Activated naive CD4-positive, alpha-beta T cell treated with anti-CD3 and anti-CD28 coated beads, Interleukin-2, amount 50 U/mL, for 24 hours (primary cell): ENCODE data around the gene TSHZ3.

ENCODE experiments used
- H3K27ac Mint-ChIP-seq: one replicate; pipeline ENCODE4 v1.8.0; 2021; ENCODE audit warnings: mild to moderate bottlenecking, mixed read lengths
- H3K27me3 Mint-ChIP-seq: one replicate; pipeline ENCODE4 v1.8.0; 2021; ENCODE audit warnings: mixed read lengths
- H3K36me3 Mint-ChIP-seq: one replicate; pipeline ENCODE4 v1.8.0; 2021; ENCODE audit warnings: mixed read lengths
- H3K4me1 Mint-ChIP-seq: one replicate; pipeline ENCODE4 v1.8.0; 2021; ENCODE audit warnings: mixed read lengths
- H3K4me3 Mint-ChIP-seq: one replicate; pipeline ENCODE4 v1.8.0; 2021; ENCODE audit warnings: mild to moderate bottlenecking, mixed read lengths
- H3K9me3 Mint-ChIP-seq: one replicate; pipeline ENCODE4 v1.8.0; 2021; ENCODE audit warnings: mixed read lengths

The TSHZ3 gene

DNA sequence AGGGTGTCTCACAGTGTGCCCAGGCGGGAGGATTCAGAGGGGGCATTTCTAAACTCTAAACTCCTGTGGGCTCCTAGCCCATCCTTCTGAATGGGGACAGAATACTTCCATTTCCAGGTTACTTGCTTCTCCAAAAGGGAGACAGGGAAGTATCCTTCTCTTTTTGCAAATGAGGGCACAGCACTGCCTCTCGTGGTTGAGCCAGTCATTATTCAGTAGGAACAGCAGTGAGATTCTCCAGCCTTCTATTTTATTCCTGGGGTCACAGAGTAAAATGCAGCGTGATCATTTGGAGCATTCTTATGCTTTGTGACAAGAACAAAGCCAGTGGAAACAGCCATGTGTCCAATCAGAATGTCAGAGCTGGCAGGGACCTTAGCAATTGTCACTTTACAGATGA lies 15.7 kb upstream of the TSHZ3 start:
- H3K27me3 Mint-ChIP-seq, result peaks cover 22% of the 10 kb centered on the region
- H3K27ac Mint-ChIP-seq, result no peak overlapping the region
- H3K4me3 Mint-ChIP-seq, result no peak overlapping the region
- no peaks in the 10 kb centered on the region for H3K36me3 Mint-ChIP-seq
- H3K9me3 Mint-ChIP-seq, result no peaks in the 10 kb centered on the region
- no peaks in the 10 kb centered on the region for H3K4me1 Mint-ChIP-seq

DNA sequence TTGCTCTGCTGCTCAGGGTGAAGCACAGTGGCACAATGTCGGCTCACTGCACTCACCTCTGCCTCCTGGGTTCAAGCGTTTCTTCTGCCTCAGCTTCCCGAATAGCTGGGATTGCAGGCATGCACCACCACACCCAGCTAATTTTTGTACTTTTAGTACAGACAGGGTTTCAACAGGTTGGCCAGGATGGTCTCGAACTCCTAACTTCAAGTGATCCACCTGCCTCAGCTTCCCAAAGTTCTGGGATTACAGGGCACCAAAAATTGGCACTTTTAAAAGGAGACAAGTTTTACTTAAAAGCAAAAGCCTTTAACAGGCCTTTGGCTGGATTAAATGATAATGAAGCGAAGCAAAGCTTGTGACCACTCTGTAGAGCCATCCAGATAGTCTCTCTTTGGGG lies 12.5 kb upstream of the TSHZ3 start:
- Mint-ChIP-seq H3K4me1 (peaks cover 3% of the 10 kb centered on the region), H3K27ac (no peak overlapping the region), H3K4me3 (no peak overlapping the region), H3K27me3 (peaks cover 34% of the 10 kb centered on the region), H3K36me3 (no peaks in the 10 kb centered on the region), H3K9me3 (no peaks in the 10 kb centered on the region)

GRCh38 chr19:31357315-31357673 lies 8.1 kb upstream of the TSHZ3 start:
- Mint-ChIP-seq H3K4me3 (peak overlapping the region; percentile 19), H3K27ac (no peak overlapping the region), H3K27me3 (peaks cover 53% of the 10 kb centered on the region)

GRCh38 chr19:31356587-31357314 lies 7.5 kb upstream of the TSHZ3 start:
- Mint-ChIP-seq H3K27ac (no peak overlapping the region), H3K36me3 (no peaks in the 10 kb centered on the region), H3K9me3 (no peaks in the 10 kb centered on the region), H3K4me1 (peaks cover 46% of the 10 kb centered on the region), H3K4me3 (no peak overlapping the region), H3K27me3 (peaks cover 57% of the 10 kb centered on the region)

More at GRCh38 chr19:31357315-31357673, 8.1 kb upstream of the TSHZ3 start:
- H3K9me3 Mint-ChIP-seq, result no peaks in the 10 kb centered on the region
- H3K4me1 Mint-ChIP-seq, result peaks cover 40% of the 10 kb centered on the region
- no peaks in the 10 kb centered on the region for H3K36me3 Mint-ChIP-seq

GRCh38 chr19:31355665-31356289 lies 6.5 kb upstream of the TSHZ3 start:
- Mint-ChIP-seq H3K4me3 (no peak overlapping the region), H3K9me3 (no peaks in the 10 kb centered on the region), H3K27ac (no peak overlapping the region), H3K36me3 (no peaks in the 10 kb centered on the region), H3K4me1 (peaks cover 50% of the 10 kb centered on the region), H3K27me3 (peaks cover 58% of the 10 kb centered on the region)

- no peaks in the 10 kb centered on the region for H3K36me3 Mint-ChIP-seq
- no peak overlapping the region for H3K4me3 Mint-ChIP-seq
- peaks cover 58% of the 10 kb centered on the region for H3K27me3 Mint-ChIP-seq
- H3K9me3 Mint-ChIP-seq, result no peaks in the 10 kb centered on the region
- H3K27ac Mint-ChIP-seq, result no peak overlapping the region
- H3K4me1 Mint-ChIP-seq, result peaks cover 50% of the 10 kb centered on the region
These were observed 5.8 kb upstream of the TSHZ3 start for GRCh38 chr19:31354799-31355664.

- H3K4me1 Mint-ChIP-seq, result peaks cover 50% of the 10 kb centered on the region
These were observed 5.1 kb upstream of the TSHZ3 start for GRCh38 chr19:31354316-31354715.

GRCh38 chr19:31353833-31354232 lies 4.6 kb upstream of the TSHZ3 start:
- Mint-ChIP-seq H3K27me3 (peaks cover 55% of the 10 kb centered on the region), H3K27ac (no peak overlapping the region), H3K9me3 (no peaks in the 10 kb centered on the region), H3K4me1 (peaks cover 50% of the 10 kb centered on the region), H3K4me3 (no peak overlapping the region), H3K36me3 (no peaks in the 10 kb centered on the region)

More at GRCh38 chr19:31354316-31354715, 5.1 kb upstream of the TSHZ3 start:
- H3K36me3 Mint-ChIP-seq, result no peaks in the 10 kb centered on the region
- H3K27ac Mint-ChIP-seq, result no peak overlapping the region
- peaks cover 57% of the 10 kb centered on the region for H3K27me3 Mint-ChIP-seq
- H3K4me3 Mint-ChIP-seq, result no peak overlapping the region
- H3K9me3 Mint-ChIP-seq, result no peaks in the 10 kb centered on the region

- no peak overlapping the region for H3K4me3 Mint-ChIP-seq
- no peaks in the 10 kb centered on the region for H3K9me3 Mint-ChIP-seq
- no peak overlapping the region for H3K27ac Mint-ChIP-seq
- H3K27me3 Mint-ChIP-seq, result peaks cover 52% of the 10 kb centered on the region
- no peaks in the 10 kb centered on the region for H3K36me3 Mint-ChIP-seq
- peaks cover 55% of the 10 kb centered on the region for H3K4me1 Mint-ChIP-seq
These were observed 3.8 kb upstream of the TSHZ3 start for GRCh38 chr19:31352782-31353651.

DNA sequence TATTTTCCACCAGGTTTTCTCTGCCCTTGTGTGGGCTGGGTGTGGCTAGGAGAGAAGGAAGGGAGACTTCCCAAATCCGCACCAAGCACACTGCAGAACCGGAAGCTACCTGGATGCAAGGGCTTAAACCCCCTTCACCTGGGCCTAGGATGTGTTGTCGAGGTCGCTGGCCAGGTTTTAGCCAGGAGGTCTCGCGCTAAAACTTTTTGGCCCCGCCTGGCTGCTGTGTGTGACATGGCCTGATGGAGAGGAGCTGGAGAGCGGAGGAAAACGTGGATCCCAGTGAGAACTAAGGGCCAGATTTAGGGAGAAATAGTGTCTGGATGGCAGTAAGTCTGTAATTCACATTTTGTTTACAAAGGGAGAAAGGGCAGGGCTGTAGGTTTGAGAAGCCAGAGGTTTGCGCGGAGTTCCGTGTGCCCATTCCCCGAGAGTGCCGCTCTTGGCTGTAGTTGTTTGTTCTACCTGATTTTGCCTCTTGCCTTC lies 3.1 kb upstream of the TSHZ3 start:
- Mint-ChIP-seq H3K27me3 (peaks cover 55% of the 10 kb centered on the region), H3K4me3 (peak overlapping the region; percentile 82), H3K27ac (no peak overlapping the region), H3K36me3 (no peaks in the 10 kb centered on the region), H3K4me1 (peaks cover 60% of the 10 kb centered on the region), H3K9me3 (no peaks in the 10 kb centered on the region)

GRCh38 chr19:31351855-31352195 lies 2.6 kb upstream of the TSHZ3 start:
- peaks cover 57% of the 10 kb centered on the region for H3K27me3 Mint-ChIP-seq
- H3K36me3 Mint-ChIP-seq, result no peaks in the 10 kb centered on the region
- H3K4me3 Mint-ChIP-seq, result peak overlapping the region; percentile 82
- peaks cover 58% of the 10 kb centered on the region for H3K4me1 Mint-ChIP-seq
- no peak overlapping the region for H3K27ac Mint-ChIP-seq
- H3K9me3 Mint-ChIP-seq, result no peaks in the 10 kb centered on the region

GRCh38 chr19:31351056-31351854 lies 2.0 kb upstream of the TSHZ3 start:
- no peaks in the 10 kb centered on the region for H3K9me3 Mint-ChIP-seq
- H3K27ac Mint-ChIP-seq, result peak overlapping the region; percentile 78
- peaks cover 53% of the 10 kb centered on the region for H3K27me3 Mint-ChIP-seq
- H3K4me1 Mint-ChIP-seq, result peaks cover 52% of the 10 kb centered on the region
- H3K4me3 Mint-ChIP-seq, result peak overlapping the region; percentile 95
- no peaks in the 10 kb centered on the region for H3K36me3 Mint-ChIP-seq

DNA sequence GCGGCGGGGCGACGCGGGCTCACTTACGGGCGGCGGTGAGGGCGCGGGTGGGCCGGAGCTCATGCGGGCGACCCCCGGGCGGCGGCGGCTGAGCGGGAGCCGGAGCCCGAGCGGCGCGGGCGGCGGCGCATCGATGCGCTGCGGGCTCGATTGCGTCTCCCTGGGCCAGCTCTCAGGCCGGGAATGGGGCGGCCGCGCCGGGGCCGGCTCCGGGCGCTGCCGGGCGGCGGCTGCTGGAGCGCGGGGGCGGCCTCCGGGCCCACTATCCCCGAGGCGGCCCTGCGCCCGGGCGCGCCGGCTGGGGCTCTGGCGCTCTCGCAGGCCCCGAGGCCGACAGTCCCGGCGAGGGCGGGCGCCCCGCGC lies 1.4 kb upstream of the TSHZ3 start:
- H3K36me3 Mint-ChIP-seq, result no peaks in the 10 kb centered on the region
- H3K9me3 Mint-ChIP-seq, result no peaks in the 10 kb centered on the region
- peaks cover 52% of the 10 kb centered on the region for H3K27me3 Mint-ChIP-seq
- H3K4me1 Mint-ChIP-seq, result peaks cover 50% of the 10 kb centered on the region
- H3K27ac Mint-ChIP-seq, result no peak overlapping the region
- peak overlapping the region; percentile 95 for H3K4me3 Mint-ChIP-seq

- H3K27ac Mint-ChIP-seq, result no peak overlapping the region
- peak overlapping the region; percentile 59 for H3K4me3 Mint-ChIP-seq
- peaks cover 45% of the 10 kb centered on the region for H3K4me1 Mint-ChIP-seq
- H3K9me3 Mint-ChIP-seq, result no peaks in the 10 kb centered on the region
- peaks cover 48% of the 10 kb centered on the region for H3K27me3 Mint-ChIP-seq
- no peaks in the 10 kb centered on the region for H3K36me3 Mint-ChIP-seq
These were observed 927 bp upstream of the TSHZ3 start for GRCh38 chr19:31350033-31350692.
